Erythroblast (primary cell): ENCODE data around the gene RCAN2.

Source experiments
- GATA1 ChIP-seq: IDR thresholded peaks from 2 replicates; pipeline ENCODE4 v1.6.1; 2011; ENCODE audit warnings: low read depth, mild to moderate bottlenecking, control low read depth, low read length, moderate library complexity
- POLR2A ChIP-seq: IDR thresholded peaks from 2 replicates; pipeline ENCODE4 v1.6.1; 2011; ENCODE audit warnings: mild to moderate bottlenecking, low read length

GRCh38 chr6:46444772-46445454 lies 46.3 kb downstream of the RCAN2 start:
- no peak for TF ChIP-seq POLR2A
- no peak for TF ChIP-seq GATA1
